HEK293 (cell line): ENCODE data around the gene TTLL3.

Experiments used
- HOXA7 ChIP-seq: sonication (generic); formaldehyde crosslinking; IDR thresholded peaks from 2 replicates; pipeline ENCODE4 v1.8.1; 2022; ENCODE audit warnings: missing genetic modification reagents, borderline replicate concordance
- MEIS1 ChIP-seq: sonication (generic); formaldehyde crosslinking; IDR thresholded peaks from 2 replicates; pipeline ENCODE4 v1.8.1; 2022; ENCODE audit warnings: missing genetic modification reagents, mild to moderate bottlenecking, borderline replicate concordance
- REPIN1 ChIP-seq: fragments of 450-650 bp; formaldehyde crosslinking; IDR thresholded peaks from 2 replicates; pipeline ENCODE4 v1.5.1; 2017; ENCODE audit warnings: missing biosample characterization, missing genetic modification characterization, low read depth
- SP2 ChIP-seq: fragments of 450-650 bp; formaldehyde crosslinking; IDR thresholded peaks from 2 replicates; pipeline ENCODE4 v1.5.1; 2016; ENCODE audit warnings: missing biosample characterization, missing genetic modification characterization
- ZNF274 ChIP-seq, 2 experiments: fragments of 200-500 bp in 1 of 2; fragments of 450-650 bp in 1 of 2; sonication (Bioruptor generic) in 1 of 2; formaldehyde crosslinking in 1 of 2; IDR thresholded peaks; 2 replicates each; pipeline versions ENCODE4 v1.5.1 to v1.6.1; 2014 to 2016; ENCODE audit warnings: borderline replicate concordance in 1 of 2, inconsistent platforms in 1 of 2, low read length in 1 of 2, missing biosample characterization in 1 of 2, missing genetic modification characterization in 1 of 2
- ZNF473 ChIP-seq: fragments of 450-650 bp; formaldehyde crosslinking; IDR thresholded peaks from 2 replicates; pipeline ENCODE4 v1.5.1; 2017; ENCODE audit warnings: missing biosample characterization, missing genetic modification characterization
- ZNF529 ChIP-seq: fragments of 450-650 bp; formaldehyde crosslinking; IDR thresholded peaks from 2 replicates; pipeline ENCODE4 v1.5.1; 2017; ENCODE audit warnings: missing genetic modification characterization, missing biosample characterization; ENCODE audit not compliant: insufficient replicate concordance
- ZNF747 ChIP-seq: fragments of 450-650 bp; formaldehyde crosslinking; IDR thresholded peaks from 2 replicates; pipeline ENCODE4 v1.5.1; 2016; ENCODE audit warnings: missing biosample characterization, missing genetic modification characterization
- ZNF777 ChIP-seq: fragments of 450-650 bp; formaldehyde crosslinking; IDR thresholded peaks from 2 replicates; pipeline ENCODE4 v1.5.1; 2017; ENCODE audit warnings: missing biosample characterization, missing genetic modification characterization, borderline replicate concordance
- TF ChIP-seq, protein P1 (sequence below): fragments of 450-650 bp; formaldehyde crosslinking; IDR thresholded peaks from 2 replicates; pipeline ENCODE4 v1.5.1; 2016; ENCODE audit warnings: missing biosample characterization, missing genetic modification characterization
- TF ChIP-seq, protein P2 (sequence below): fragments of 450-650 bp; formaldehyde crosslinking; IDR thresholded peaks from 2 replicates; pipeline ENCODE4 v1.5.1; 2016; ENCODE audit warnings: missing biosample characterization, missing genetic modification characterization, low read depth
- TF ChIP-seq, protein P3 (sequence below): fragments of 450-650 bp; formaldehyde crosslinking; IDR thresholded peaks from 2 replicates; pipeline ENCODE4 v1.5.1; 2016; ENCODE audit warnings: missing biosample characterization, missing genetic modification characterization
- TF ChIP-seq, protein P4 (sequence below): fragments of 450-650 bp; formaldehyde crosslinking; IDR thresholded peaks from 2 replicates; pipeline ENCODE4 v1.5.1; 2016; ENCODE audit warnings: missing biosample characterization, missing genetic modification characterization
- TF ChIP-seq, protein P5 (sequence below): sonication (generic); formaldehyde crosslinking; IDR thresholded peaks from 2 replicates; pipeline ENCODE4 v1.8.1; 2022; ENCODE audit warnings: mild to moderate bottlenecking, moderate library complexity, missing genetic modification reagents

DNA sequence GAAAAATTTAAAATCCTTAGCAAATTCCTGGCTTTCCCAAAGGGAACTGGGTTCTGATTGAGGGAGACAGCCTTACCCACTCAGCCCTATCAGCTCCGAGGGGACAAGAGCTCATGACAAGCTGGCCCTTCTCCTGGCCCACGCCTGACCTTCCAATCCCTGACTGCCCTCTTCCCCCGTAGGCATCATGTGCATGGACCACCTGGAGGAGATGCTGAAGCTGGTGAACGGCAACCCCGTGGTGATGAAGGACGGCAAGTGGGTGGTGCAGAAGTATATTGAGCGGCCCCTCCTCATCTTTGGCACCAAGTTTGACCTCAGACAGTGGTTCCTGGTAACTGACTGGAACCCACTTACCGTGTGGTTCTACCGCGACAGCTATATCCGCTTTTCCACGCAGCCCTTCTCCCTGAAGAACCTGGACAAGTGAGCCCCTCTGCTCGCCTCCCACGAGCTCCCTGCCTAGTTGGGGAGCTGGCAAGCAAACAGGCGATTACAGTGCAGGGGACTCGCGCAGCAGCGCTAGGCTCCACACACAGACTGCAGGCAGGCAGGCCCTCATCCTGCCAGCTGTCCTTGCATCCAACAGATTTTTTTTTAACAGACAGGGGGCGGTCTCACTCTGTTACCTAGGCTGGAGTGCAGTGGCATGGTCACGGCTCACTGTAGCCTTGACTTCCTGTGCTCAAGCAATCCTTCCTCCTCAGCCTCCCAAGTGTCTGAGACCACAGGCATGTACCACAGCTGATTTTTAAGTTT, 16.9 kb downstream of the TTLL3 start:
- TF ChIP-seq, protein P1, sequence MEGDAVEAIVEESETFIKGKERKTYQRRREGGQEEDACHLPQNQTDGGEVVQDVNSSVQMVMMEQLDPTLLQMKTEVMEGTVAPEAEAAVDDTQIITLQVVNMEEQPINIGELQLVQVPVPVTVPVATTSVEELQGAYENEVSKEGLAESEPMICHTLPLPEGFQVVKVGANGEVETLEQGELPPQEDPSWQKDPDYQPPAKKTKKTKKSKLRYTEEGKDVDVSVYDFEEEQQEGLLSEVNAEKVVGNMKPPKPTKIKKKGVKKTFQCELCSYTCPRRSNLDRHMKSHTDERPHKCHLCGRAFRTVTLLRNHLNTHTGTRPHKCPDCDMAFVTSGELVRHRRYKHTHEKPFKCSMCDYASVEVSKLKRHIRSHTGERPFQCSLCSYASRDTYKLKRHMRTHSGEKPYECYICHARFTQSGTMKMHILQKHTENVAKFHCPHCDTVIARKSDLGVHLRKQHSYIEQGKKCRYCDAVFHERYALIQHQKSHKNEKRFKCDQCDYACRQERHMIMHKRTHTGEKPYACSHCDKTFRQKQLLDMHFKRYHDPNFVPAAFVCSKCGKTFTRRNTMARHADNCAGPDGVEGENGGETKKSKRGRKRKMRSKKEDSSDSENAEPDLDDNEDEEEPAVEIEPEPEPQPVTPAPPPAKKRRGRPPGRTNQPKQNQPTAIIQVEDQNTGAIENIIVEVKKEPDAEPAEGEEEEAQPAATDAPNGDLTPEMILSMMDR = no peak
- TF ChIP-seq MEIS1 (CRISPR knock-in tag) (no peak), HOXA7 (CRISPR knock-in tag) (no peak), ZNF529 (tag by site-specific recombination) (no peak), ZNF747 (no peak), ZNF473 (tag by site-specific recombination) (no peak), ZNF274 (IDR thresholded peaks at IDR 0.05; ENCODE audit: low read length) (no peak), ZNF274 (tag by site-specific recombination; IDR thresholded peaks at IDR 0.05; ENCODE audit: borderline replicate concordance) (no peak), REPIN1 (no peak), ZNF777 (tag by site-specific recombination) (no peak), SP2 (tag by site-specific recombination) (no peak)
- TF ChIP-seq, protein P2, sequence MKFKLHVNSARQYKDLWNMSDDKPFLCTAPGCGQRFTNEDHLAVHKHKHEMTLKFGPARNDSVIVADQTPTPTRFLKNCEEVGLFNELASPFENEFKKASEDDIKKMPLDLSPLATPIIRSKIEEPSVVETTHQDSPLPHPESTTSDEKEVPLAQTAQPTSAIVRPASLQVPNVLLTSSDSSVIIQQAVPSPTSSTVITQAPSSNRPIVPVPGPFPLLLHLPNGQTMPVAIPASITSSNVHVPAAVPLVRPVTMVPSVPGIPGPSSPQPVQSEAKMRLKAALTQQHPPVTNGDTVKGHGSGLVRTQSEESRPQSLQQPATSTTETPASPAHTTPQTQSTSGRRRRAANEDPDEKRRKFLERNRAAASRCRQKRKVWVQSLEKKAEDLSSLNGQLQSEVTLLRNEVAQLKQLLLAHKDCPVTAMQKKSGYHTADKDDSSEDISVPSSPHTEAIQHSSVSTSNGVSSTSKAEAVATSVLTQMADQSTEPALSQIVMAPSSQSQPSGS (tag by site-specific recombination) = no peak
- TF ChIP-seq, protein P3, sequence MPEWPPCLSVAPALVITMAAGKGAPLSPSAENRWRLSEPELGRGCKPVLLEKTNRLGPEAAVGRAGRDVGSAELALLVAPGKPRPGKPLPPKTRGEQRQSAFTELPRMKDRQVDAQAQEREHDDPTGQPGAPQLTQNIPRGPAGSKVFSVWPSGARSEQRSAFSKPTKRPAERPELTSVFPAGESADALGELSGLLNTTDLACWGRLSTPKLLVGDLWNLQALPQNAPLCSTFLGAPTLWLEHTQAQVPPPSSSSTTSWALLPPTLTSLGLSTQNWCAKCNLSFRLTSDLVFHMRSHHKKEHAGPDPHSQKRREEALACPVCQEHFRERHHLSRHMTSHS (tag by site-specific recombination) = no peak
- TF ChIP-seq, protein P4, sequence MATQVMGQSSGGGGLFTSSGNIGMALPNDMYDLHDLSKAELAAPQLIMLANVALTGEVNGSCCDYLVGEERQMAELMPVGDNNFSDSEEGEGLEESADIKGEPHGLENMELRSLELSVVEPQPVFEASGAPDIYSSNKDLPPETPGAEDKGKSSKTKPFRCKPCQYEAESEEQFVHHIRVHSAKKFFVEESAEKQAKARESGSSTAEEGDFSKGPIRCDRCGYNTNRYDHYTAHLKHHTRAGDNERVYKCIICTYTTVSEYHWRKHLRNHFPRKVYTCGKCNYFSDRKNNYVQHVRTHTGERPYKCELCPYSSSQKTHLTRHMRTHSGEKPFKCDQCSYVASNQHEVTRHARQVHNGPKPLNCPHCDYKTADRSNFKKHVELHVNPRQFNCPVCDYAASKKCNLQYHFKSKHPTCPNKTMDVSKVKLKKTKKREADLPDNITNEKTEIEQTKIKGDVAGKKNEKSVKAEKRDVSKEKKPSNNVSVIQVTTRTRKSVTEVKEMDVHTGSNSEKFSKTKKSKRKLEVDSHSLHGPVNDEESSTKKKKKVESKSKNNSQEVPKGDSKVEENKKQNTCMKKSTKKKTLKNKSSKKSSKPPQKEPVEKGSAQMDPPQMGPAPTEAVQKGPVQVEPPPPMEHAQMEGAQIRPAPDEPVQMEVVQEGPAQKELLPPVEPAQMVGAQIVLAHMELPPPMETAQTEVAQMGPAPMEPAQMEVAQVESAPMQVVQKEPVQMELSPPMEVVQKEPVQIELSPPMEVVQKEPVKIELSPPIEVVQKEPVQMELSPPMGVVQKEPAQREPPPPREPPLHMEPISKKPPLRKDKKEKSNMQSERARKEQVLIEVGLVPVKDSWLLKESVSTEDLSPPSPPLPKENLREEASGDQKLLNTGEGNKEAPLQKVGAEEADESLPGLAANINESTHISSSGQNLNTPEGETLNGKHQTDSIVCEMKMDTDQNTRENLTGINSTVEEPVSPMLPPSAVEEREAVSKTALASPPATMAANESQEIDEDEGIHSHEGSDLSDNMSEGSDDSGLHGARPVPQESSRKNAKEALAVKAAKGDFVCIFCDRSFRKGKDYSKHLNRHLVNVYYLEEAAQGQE (tag by site-specific recombination) = no peak
- TF ChIP-seq, protein P5, sequence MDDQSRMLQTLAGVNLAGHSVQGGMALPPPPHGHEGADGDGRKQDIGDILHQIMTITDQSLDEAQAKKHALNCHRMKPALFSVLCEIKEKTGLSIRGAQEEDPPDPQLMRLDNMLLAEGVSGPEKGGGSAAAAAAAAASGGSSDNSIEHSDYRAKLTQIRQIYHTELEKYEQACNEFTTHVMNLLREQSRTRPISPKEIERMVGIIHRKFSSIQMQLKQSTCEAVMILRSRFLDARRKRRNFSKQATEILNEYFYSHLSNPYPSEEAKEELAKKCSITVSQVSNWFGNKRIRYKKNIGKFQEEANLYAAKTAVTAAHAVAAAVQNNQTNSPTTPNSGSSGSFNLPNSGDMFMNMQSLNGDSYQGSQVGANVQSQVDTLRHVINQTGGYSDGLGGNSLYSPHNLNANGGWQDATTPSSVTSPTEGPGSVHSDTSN (CRISPR knock-in tag) = no peak
